Esophagus squamous epithelium (tissue), 5 donors: ENCODE results near the gene KDM4E. TPM values are rescaled to one million over a fixed set of nuclear protein-coding genes. Genes with fewer than 3 reads are reported as not detected.
"Not testable (repeated sequence)": the region's sequence is repeated elsewhere in the genome, so short reads cannot be mapped to it uniquely, and the experiment has no call there.

Experiments used
- DNase-seq: peaks from one replicate; lab custom pipeline; 2025; lab: John Stamatoyannopoulos, UW
- H3K27ac ChIP-seq, 4 donors: fragments of 200-600 bp; sonication (generic); one replicate each; pipeline ENCODE4 v1.5.1; 2016 to 2019; ENCODE audit warnings: mild to moderate bottlenecking in 1 of 4
- H3K27me3 ChIP-seq, 4 donors: fragments of 200-600 bp; sonication (generic); 1 replicate in 3 of 4; 2 replicates in 1 of 4; pipeline versions ENCODE4 v1.5.1 to v1.6.0; 2017 to 2021; ENCODE audit warnings: antibody characterized with exemption in 1 of 4
- H3K36me3 ChIP-seq, 3 donors: fragments of 200-600 bp; sonication (generic); one replicate each; pipeline ENCODE4 v1.5.1; 2016 to 2019
- H3K4me1 ChIP-seq, 3 donors: fragments of 200-600 bp; sonication (generic); one replicate each; pipeline ENCODE4 v1.5.1; 2017 to 2019
- H3K4me3 ChIP-seq, 4 donors: fragments of 200-600 bp; sonication (generic); 1 replicate in 3 of 4; 2 replicates in 1 of 4; pipeline ENCODE4 v1.5.1; 2016 to 2019; ENCODE audit warnings: mild to moderate bottlenecking in 2 of 4, moderate library complexity in 1 of 4
- H3K9me3 ChIP-seq, 3 donors: fragments of 200-600 bp; sonication (generic); one replicate each; pipeline ENCODE4 v1.5.1; 2016 to 2019
- POLR2A ChIP-seq, 4 donors: fragments of 450-650 bp; IDR thresholded peaks; one replicate each; pipeline ENCODE4 v1.6.1; 2017; ENCODE audit warnings: antibody characterized with exemption in 4 of 4, mild to moderate bottlenecking in 4 of 4, moderate library complexity in 3 of 4
- WGBS, 2 donors: methylation state at CpG; one replicate each; pipeline ENCODE4 v1.1.5; 2018; 5-methylcytosine and 5-hydroxymethylcytosine counted together
- intact Hi-C: fragments of 100-400 bp; cut with DNase I; formaldehyde crosslinking; loops from one replicate; pipeline ENCODE4 v1.15.0; 2022
- total RNA-seq, 4 donors: library from RNA; depleted of rRNA; stranded (reverse); fragments of >200 nt; gene quantifications; one replicate each; pipeline ENCODE4 v1.1.0, GENCODE V29; 2016
- TF ChIP-seq, protein P1 (sequence below), 6 experiments: fragments of 450-650 bp in 4 of 6; fragments of 200-600 bp in 2 of 6; sonication (generic) in 2 of 6; IDR thresholded peaks; one replicate each; pipeline ENCODE4 v1.5.1; 2016 to 2019; ENCODE audit warnings: antibody characterized with exemption in 6 of 6, mild to moderate bottlenecking in 4 of 6, moderate library complexity in 4 of 6
- donor health status: DM: yes; HTN: yes; CAD: no.

Gene KDM4E
- total RNA-seq, 4 donors from 2014 or later: not detected

- Histone ChIP-seq H3K4me1 (no peaks in the 10 kb centered on the region), H3K4me3 (no peak overlapping the region), H3K36me3 (no peaks in the 10 kb centered on the region), H3K9me3 (no peaks in the 10 kb centered on the region), H3K27me3 (peaks cover 0 to 35% (median 0%) of the 10 kb centered on the region in 4 donors), H3K27ac (no peak overlapping the region)
- intact Hi-C loops: no loop called here
- DNase-seq: no peak
- TF ChIP-seq, protein P1, sequence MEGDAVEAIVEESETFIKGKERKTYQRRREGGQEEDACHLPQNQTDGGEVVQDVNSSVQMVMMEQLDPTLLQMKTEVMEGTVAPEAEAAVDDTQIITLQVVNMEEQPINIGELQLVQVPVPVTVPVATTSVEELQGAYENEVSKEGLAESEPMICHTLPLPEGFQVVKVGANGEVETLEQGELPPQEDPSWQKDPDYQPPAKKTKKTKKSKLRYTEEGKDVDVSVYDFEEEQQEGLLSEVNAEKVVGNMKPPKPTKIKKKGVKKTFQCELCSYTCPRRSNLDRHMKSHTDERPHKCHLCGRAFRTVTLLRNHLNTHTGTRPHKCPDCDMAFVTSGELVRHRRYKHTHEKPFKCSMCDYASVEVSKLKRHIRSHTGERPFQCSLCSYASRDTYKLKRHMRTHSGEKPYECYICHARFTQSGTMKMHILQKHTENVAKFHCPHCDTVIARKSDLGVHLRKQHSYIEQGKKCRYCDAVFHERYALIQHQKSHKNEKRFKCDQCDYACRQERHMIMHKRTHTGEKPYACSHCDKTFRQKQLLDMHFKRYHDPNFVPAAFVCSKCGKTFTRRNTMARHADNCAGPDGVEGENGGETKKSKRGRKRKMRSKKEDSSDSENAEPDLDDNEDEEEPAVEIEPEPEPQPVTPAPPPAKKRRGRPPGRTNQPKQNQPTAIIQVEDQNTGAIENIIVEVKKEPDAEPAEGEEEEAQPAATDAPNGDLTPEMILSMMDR (IDR thresholded peaks at IDR 0.05): no peak
- no peak for TF ChIP-seq POLR2A (IDR thresholded peaks at IDR 0.05)
Measured at GRCh38 chr11:95045812-95046211, 20.8 kb downstream of the KDM4E start.

DNA sequence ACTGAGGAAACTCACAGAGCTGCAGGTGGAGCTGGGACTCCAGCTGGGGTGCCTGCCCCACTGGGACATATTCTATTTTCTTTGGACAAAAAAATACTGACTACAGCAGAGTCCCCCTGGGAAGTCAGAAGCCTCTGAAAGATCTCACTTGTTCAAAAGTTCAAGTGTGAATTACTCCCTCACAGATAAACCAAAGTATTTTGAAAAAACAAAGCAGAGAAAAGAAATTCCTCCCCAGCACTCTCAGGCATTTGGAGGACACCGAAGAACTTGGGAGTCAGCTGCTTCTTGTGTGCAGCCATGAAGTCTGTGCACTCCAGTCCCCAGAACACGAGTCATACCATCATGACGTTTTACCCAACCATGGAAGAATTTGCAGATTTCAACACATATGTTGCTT is 24.1 kb downstream of the KDM4E start, which contains the start of gene KDM4F:
Gene KDM4F (plus strand): TSS at position 301 of the 400 bp plus-strand sequence.
- H3K27ac ChIP-seq, H3K4me1 ChIP-seq, intact Hi-C loops, DNase-seq, H3K36me3 ChIP-seq, H3K9me3 ChIP-seq, H3K4me3 ChIP-seq: not testable (repeated sequence)
- WGBS, 2 donors: 60 to 81% methylated on average over 1 to 3 of the region's 3 CpGs
- H3K27me3 ChIP-seq: peaks cover 0 to 32% (median 0%) of the 10 kb centered on the region in 4 donors

DNA sequence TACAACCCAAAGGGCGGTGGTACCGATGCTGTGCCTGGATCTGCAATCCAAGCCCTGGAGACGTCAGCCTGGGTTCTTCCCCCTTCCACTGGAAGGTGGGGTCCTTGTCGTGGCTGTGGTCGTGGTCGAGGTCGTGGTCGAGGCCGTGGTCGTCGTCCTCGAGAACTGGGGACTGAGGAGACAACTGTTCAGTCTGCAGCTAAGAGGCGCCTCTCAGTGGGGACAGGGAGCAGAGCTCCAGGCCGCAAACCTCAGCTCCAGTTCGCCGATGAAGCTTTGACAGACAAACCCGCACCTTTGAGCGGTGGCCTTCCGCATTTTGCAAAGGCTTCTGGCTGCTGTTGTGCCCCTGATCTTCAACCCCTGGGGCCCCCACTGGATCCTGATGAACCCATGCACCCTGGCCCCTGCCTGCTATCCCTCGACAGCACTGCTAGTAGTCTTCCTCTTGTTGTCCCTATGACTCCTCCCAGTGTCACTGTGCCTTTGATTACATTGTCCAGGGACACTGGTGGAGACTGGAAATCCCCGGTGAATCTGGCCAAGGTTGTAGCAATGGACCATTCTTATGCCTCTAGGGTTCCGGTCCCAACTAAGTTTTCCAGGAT is 25.6 kb downstream of the KDM4E start:
- TF ChIP-seq, protein P1 (IDR thresholded peaks at IDR 0.05): no peak
- no peak for TF ChIP-seq POLR2A (IDR thresholded peaks at IDR 0.05)
- Histone ChIP-seq H3K4me3 (no peak overlapping the region), H3K9me3 (no peaks in the 10 kb centered on the region), H3K4me1 (no peaks in the 10 kb centered on the region), H3K27me3 (peaks cover 0 to 38% (median 0%) of the 10 kb centered on the region in 4 donors), H3K36me3 (no peaks in the 10 kb centered on the region), H3K27ac (no peak overlapping the region)
- DNase-seq: no peak
- WGBS, 2 donors: 92 to 94% methylated on average over 8 to 10 of the region's 22 CpGs
- intact Hi-C loops: no loop called here

GRCh38 chr11:95054356-95054755 is 29.3 kb downstream of the KDM4E start:
- Histone ChIP-seq H3K27ac (no peak overlapping the region), H3K9me3 (no peaks in the 10 kb centered on the region), H3K36me3 (no peaks in the 10 kb centered on the region), H3K27me3 (peaks cover 0 to 39% (median 0%) of the 10 kb centered on the region in 4 donors), H3K4me1 (no peaks in the 10 kb centered on the region), H3K4me3 (no peak overlapping the region)
- DNase-seq: no peak
- TF ChIP-seq, protein P1 (IDR thresholded peaks at IDR 0.05): no peak
- no peak for TF ChIP-seq POLR2A (IDR thresholded peaks at IDR 0.05)
- WGBS, 2 donors: 77 to 88% methylated on average over 2 of the region's 2 CpGs
- intact Hi-C loops: no loop called here

DNA sequence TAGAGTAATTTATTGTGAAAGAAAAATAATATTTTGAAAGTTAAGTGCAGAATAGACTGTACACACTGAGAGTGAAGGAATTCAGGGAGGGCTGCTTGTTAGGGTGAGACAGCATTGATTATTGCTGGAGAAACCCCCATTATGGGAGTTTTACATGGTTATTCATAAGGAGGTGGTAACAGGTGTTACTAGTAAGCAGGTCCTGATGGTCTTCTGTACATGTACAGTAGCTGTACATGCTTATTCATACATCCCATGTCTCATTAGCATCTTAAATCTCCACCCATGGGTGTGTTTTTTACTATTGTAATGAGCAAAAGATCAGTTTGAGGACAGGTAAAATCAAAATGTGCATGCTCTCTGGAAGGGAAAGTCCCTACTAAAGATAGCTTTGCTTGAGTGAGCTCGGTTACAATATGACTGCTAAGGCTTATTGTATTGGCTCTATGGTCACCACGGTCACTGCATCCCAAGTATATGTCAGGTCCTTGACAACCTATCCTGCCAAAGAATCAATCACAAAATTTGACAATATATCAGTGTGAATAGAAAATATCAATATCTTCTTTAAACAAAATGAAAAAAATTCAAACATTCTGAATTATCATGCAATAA is 30.3 kb downstream of the KDM4E start:
- Histone ChIP-seq H3K36me3 (no peaks in the 10 kb centered on the region), H3K4me3 (no peak overlapping the region), H3K27ac (no peak overlapping the region), H3K4me1 (no peaks in the 10 kb centered on the region), H3K9me3 (no peaks in the 10 kb centered on the region), H3K27me3 (peaks cover 0 to 33% (median 0%) of the 10 kb centered on the region in 4 donors)
- WGBS, 2 donors: 33 to 36% methylated on average over 2 of the region's 2 CpGs
- TF ChIP-seq, protein P1 (IDR thresholded peaks at IDR 0.05): no peak
- TF ChIP-seq POLR2A (IDR thresholded peaks at IDR 0.05): no peak
- intact Hi-C loops: no loop called here
- no peak for DNase-seq
